ENCODE results near the gene DENND5B.
"Not testable (repeated sequence)": the region's sequence is repeated elsewhere in the genome, so short reads cannot be mapped to it uniquely, and the experiment has no call there.

Gene DENND5B

GRCh38 chr12:31499567-31499966, 91.4 kb downstream of the DENND5B start:
- no peak for DNase-seq

GRCh38 chr12:31498424-31498823, 92.5 kb downstream of the DENND5B start:
- no peak for DNase-seq

- DNase-seq, result no peak
Measured at GRCh38 chr12:31496257-31496656, 94.7 kb downstream of the DENND5B start.

- no peak for DNase-seq
Measured at GRCh38 chr12:31494455-31494854, 96.5 kb downstream of the DENND5B start.

DNA sequence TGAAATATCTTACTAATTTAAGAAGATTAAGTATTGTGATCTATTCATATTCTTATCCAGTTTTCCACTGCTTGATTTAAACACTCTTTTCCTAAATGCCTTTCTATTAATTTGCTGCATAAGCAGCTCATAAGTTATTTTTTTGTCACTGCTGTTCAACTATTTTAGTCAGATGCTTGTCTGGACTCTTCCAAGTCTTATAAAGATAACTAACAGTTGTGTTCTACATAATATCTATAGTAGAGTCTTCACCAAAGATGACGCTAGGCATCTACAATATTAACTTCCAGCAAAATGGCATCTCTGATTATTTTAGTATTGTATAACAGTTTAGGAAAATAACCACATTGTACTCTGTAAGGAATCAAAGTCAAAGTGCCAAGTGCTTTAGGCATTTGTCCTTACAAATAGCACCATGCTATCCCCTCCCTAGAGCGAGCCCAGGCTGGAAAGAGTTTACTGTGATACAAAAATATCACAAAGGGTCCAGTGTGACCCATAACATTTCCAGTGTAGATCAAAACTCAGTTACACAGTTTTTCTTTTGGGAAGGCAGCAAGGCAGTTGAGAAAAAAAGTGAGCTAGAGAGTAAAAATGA, 98.2 kb downstream of the DENND5B start:
- DNase-seq, result no peak

DNA sequence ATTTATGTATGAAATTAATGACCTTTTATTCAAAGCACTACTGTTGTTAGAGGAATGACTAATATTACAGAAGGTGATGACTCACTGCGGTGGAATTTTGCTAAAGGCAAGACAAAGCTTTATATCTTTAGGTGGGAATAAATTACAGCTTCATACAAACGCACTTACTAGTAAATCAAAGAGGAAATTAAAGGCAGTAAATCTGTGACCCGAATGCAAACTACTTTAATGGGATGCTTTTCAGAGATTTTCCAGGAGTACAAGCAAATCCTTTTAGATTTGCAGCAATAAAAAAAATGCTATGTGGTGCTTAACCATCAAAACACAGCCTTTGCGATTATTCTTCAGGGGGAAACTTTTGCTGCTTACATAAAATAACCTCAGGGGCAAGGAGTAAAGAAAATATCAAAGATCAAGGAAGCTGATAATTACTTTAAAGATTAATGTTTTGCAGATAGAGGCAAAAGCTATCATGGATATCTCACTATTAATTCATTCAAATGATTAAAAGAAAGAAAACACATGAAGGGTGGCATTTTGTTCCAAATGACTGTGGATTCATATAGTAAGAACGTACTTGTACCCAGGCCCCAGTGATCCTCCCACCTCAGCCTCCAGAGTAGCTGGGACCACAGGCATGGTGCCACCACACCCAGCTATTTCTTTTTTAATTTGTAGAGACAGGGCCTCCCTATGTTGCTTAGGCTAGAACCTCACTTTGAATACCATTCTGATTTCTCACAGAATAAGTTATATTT, 98.9 kb downstream of the DENND5B start:
- DNase-seq, result no peak

GRCh38 chr12:31491241-31491794, 99.6 kb downstream of the DENND5B start:
- no peak for DNase-seq

GRCh38 chr12:31488737-31489338, 102.1 kb downstream of the DENND5B start:
- no peak for DNase-seq

DNA sequence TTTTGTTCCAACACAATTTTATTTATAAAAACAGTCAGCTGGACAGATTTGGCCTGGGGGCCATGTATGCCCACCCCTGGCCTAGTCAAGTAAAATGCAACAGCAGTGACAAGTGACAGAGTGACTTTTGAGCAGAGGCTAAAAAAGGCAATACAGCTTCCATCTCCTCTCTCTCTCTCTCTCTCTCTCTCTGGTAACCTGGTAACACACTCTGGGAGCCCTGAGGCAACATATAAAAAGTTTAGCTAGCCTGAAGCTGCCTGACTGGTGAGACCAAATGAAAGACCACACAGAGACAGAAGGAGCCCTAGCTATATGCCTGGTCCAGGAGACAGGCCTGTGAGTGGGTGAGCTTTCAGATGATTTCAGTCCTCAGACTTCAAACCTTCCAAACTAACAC, 105.4 kb downstream of the DENND5B start:
- no peak for DNase-seq

GRCh38 chr12:31482816-31483215, 108.1 kb downstream of the DENND5B start:
- DNase-seq, result no peak

DNA sequence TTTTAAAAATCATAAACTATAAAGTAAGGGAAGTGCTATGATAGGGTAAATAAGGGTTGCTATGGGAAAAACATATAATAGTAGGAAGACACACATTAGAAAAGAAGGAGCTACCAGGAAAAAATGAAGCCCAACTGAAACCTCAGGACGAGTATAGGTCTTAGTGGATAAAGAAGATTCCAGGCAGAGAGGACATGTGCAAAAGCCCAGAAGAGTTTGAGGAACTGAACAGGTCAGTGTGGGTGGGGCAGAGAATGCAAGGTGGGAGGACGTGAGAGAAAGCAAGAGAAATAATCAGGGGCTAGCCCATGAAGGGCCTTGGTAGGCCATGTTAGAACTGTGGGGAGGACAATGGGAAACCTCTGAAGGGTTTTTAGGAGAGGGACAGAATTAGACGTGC, 109.5 kb downstream of the DENND5B start:
- no peak for DNase-seq

GRCh38 chr12:31479516-31480210, 111.3 kb downstream of the DENND5B start:
- no peak for DNase-seq

GRCh38 chr12:31478898-31479297, 112.0 kb downstream of the DENND5B start:
- no peak for DNase-seq

DNA sequence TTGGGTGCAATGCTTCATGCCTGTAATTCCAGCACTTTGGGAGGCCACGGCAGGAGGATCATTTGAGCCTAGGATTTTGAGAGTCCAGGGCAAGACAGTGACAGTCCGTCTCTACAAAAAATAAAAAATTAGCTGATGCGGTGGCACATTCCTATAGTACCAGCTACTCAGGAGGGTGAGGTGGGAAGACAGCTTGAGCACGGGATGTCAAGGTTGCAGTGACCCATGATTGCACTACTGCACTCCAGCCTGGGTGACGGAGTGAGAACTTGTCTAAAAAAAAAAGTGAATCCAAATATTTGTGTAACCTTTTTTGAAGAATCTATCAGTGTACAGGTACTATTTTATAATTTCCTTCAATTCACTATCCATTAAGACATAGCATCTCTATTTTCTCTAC, 112.5 kb downstream of the DENND5B start:
- no peak for DNase-seq

- DNase-seq, result no peak
Measured at GRCh38 chr12:31477687-31478086, 113.2 kb downstream of the DENND5B start.

GRCh38 chr12:31476437-31476836, 114.5 kb downstream of the DENND5B start:
- no peak for DNase-seq

- DNase-seq, result not testable (repeated sequence)
Measured at GRCh38 chr12:31475610-31476009, 115.3 kb downstream of the DENND5B start.

GRCh38 chr12:31474751-31475150, 116.2 kb downstream of the DENND5B start:
- DNase-seq, result no peak

GRCh38 chr12:31471823-31472222, 119.1 kb downstream of the DENND5B start:
- no peak for DNase-seq

GRCh38 chr12:31471051-31471450, 119.9 kb downstream of the DENND5B start:
- no peak for DNase-seq

- no peak for DNase-seq
Measured at GRCh38 chr12:31470459-31470858, 120.5 kb downstream of the DENND5B start.

- no peak for DNase-seq
Measured at GRCh38 chr12:31466768-31467167, 124.2 kb downstream of the DENND5B start.

- DNase-seq, result no peak
Measured at GRCh38 chr12:31465002-31465401, 125.9 kb downstream of the DENND5B start.
